ENCODE measurements around the gene GASK1A.
"Not testable (repeated sequence)": the region's sequence is repeated elsewhere in the genome, so short reads cannot be mapped to it uniquely, and the experiment has no call there.

Gene GASK1A

DNA sequence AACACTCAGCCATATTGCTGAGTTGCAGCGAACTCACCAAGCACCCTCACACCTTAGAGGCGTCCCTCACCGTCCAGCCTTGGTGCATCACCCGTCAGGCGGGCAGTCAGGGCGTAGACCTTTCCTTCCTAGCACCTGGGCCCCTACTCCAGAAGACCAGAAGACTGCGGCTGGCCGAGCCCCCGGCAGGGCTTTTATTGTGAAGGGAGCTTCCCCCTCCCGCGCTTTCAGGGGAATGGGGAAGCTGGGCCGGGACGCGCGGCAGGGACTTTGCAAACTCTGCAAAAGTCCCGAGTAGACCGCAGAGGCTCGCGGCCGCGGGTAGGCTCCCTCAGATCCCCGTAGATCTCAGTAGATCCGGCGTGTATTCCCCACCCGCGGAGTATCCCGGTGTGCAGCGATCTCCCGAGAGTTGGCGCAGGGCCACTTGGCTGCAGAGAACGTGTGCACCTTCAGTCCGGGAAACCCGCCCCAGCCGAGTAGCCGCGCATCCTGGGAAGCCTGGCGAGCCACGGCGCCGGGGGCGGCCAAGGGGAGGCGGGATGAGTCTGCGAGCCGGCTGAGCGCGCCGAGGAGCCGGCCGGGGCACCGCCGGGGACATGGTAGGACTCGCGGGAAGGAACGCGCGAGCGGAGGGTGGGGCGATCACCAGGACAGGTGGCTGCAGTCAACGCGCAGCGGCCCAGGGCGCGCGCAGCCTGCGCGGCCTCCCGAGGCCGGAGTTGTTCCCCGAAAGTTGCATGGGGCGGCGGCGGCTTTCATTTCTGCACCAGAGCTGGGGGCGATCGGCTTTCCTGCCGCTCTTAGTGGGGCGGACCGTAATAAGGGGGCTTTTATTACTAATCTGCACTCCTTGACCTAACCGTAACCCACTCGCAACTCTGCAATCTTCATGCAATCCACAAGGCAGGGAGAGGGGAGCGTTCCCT lies at the start of gene GASK1A:
TSS of gene GASK1A (plus strand) at position 268 of the 929 bp plus-strand sequence. CDS start at position 600, 332 bp downstream.
- peak; percentile 28 to 51 for DNase-seq

DNA sequence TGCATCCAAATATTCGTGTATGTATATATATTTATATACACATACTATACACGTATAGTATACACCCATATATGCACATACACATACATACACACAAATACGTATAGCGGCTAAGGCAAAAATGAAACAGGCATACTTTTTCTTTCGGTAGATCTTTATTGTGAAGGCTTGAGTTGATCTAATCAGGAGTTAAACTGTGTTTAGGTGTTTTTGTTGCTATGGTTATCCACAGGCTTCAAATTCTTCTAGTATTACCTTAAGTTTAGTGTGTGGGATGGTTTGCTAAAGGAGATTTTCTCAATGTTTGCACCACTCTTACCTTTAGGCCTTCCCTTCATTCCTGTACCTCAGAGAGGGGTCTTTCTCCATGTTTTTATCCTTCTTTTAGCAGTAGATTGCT lies 45.0 kb upstream of the GASK1A start:
- no peak for DNase-seq

DNA sequence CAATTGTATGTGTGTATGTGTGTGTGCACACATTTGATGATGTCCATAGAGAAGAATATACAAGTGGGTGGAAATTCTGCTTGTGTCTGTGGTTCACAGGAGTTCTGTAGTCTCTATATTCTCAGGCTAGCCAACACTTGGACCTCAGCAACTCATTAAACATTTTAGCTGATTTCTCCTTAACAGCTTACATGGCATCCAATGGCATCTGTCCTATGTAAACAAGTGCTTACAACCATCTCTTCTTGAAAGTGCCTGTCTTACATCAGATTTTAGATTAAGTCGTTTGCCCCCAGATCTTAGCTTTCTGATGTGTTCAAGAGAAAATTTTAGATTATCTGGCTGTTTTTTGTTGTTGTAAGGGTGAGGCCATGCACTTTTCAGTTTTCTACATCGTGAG lies 44.2 kb upstream of the GASK1A start:
- DNase-seq: no peak

DNA sequence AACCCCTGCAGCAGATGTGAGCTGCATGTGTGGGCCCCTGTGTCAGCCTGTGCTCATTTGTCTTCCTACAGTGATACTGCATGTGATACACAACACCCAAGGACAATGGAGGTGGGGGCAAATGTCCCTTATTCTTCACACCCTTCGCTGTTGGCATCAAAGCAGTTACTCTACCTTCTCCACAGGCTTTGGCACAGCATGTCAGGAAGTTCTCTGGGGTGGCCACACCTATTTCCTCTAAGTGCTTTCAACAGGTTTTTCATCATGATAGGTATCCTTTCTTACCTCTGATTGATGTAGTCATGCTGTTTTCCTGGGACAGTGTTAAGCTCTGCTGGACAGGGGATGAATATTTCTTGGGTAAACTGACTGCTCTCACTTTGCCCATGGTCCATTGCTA lies 43.6 kb upstream of the GASK1A start:
- DNase-seq: no peak

DNA sequence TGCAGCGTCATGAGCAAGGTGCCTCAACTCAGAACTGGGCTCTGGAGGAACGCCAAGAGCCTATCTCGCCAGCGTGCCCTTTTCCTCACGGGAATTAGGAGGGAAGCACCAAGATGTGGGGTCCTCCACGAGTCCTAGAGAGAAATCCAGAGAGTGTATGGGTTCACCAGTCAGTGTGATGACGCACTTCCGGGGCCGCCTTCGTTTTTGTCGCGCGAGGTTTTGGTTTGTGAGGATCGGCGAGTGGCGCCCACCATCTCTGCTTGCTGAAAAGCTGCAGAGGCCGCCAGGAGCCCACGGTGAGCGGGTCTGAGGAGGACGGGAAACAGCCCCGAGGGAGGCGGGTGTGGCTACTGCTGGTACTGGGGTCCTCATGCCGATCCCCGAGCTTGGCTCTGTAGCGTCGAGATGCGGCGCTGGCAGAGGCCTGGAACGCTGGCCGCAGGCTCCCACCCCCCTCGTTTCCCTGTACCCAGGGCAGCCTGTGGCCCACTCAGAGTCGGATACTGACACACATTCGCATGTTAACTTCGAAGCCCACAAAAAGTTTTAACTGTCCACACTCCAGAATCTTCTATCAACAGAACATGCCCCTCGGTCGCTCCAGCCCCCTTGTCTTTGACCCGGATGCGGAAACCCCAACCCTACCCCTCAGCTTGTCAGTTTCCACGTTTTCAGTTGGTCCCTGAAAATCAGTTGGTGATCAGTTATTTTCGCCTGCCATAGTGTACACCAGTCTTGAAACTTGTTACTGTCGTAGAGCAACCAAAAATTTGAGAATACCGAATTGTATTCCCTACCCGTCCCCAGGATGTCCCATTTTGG lies 42.7 kb upstream of the GASK1A start:
- DNase-seq: no peak

DNA sequence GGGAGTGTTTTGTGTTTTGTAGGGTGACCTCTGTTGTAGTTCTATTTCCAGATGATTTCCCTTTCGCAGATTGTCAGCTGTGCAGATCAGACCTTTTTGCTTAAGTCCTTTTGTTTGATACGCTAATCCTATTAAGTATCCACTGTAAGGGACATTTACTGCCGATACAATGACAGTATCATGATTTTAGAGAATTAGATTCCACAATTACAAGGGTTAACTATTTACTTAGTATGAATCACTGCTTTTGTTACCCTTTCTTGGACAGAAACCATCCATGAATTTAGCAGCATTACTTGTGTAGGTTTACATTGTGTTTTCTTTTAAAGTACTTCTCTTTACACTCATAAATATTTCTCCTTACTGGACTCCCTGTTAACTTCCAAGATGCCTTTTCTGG lies 41.8 kb upstream of the GASK1A start:
- no peak for DNase-seq

DNA sequence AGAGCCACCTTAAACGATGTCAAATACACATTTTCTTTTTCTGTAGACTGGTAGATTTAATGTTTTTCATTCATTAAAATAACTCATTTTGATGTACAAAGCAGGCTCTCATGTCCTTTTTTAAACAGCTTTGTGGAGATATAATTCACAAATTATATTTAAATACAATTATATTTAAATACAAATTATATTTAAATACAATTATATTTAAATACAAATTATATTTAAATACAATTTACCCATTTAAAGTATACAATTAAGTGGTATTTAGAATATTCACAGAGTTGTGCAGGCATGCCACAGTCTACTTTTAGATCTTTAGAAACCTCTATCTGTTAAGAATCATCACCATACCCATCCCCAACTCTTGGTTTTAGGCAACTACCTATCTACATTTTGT lies 36.4 kb upstream of the GASK1A start:
- no peak for DNase-seq

DNA sequence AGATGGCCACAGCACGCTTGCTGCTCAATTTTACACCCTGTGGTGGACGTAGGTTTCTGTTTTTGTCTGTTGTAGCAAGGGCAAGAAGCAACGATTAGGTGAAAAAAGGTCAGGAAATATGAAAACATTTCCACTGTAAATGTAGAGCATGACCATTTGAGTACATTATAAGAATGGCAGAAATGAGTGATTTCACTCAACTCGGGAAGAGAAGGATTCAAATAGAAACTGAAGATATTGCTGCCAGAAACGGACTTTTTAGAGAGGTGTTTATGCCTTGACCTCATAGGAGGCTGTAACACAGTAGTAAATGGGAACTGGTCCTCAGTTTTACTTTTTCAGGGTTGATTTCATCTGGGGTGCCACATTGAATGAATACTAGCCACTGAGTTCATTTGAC lies 33.1 kb upstream of the GASK1A start:
- no peak for DNase-seq

DNA sequence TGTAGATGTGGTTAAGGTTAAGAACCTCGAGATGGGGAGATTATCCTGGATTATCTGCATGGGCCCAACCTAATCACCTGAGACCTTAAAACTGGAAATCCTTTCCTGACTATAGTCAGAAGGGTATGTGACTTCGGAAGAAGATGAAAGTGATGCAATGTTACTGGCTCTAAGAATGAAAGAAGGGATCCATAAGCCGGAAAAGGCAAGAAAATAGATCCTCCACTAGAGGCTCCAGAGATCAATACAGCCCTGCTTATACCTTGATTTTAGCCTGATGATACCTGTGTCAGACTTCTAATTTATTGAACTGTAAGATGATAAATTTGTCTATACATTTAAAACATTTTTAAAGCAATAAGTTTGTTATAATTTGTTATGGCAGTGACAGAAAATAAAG lies 21.5 kb upstream of the GASK1A start:
- no peak for DNase-seq

DNA sequence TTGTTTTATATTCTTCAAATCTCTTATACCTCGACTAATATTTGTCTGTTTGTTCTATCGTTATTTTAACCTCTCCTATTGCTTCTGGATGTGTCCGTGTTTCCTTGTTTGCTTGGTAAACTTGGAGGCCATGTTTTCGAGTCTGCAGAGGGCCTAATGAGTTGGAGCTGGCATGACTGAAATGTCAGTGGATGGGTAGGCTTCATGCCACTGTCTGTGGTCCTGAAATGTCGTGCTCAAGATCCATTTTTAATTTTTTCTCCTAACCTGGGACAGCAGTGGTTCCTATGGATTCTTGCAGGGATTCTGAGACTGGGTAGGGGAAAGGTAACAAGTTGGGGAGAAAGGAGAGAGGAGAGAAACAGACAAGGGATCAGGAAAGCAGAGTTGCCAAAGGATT lies 18.8 kb upstream of the GASK1A start:
- DNase-seq: no peak

DNA sequence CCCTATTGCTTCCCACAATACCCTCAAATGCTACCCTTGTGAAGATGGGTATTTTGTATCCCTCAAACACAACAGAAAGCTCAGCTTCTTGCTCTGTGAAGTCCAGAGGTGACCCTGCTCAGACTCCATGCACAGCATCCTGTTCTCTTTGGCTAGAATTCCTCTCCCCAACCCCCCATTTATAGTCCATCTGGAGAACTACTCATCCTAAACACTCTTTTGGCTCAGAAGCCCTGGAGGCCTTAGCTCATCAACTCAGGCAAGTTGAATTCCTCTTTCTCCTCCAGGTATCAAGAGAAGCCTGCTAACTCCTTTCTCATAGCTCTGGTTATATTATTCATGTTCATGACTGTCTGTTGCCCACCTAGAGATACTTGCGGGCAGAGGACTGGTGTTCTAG lies 18.3 kb upstream of the GASK1A start:
- no peak for DNase-seq

DNA sequence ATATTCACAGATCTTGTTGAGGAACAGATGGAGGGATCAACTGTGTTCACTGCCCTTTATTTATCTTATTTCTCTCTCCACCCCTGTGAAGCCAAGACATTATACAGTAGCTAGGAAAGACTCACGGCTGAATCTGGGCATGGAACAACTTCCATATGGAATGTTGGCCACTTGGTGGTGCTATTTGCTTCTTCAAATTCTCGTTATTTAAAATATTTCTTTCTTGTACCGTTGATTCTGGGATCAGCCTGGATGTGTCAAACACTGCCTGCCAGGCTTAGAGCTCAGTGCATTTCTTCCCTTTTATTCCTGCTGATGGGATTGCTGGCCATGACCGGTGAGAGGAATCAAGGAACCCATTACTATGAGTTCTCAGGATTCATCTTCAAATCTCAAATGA lies 17.5 kb upstream of the GASK1A start:
- peak; percentile 11 to 26 for DNase-seq

DNA sequence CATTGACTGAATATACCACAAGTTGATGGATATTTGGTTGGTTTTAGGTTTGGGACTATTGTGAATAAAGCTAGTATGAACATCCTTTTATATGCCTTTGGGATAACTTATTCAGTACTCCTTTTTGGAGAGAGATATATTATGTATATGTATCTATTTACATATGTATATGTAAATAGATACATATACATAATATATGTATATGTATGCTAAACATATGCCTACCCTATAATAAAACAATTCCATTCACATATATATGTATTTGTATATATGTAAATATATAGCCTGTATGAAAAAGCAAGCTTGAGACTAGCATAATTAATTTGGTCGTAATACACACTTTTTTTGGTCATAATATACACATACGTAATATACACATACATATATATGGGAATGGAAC lies 15.8 kb upstream of the GASK1A start:
- no peak for DNase-seq

DNA sequence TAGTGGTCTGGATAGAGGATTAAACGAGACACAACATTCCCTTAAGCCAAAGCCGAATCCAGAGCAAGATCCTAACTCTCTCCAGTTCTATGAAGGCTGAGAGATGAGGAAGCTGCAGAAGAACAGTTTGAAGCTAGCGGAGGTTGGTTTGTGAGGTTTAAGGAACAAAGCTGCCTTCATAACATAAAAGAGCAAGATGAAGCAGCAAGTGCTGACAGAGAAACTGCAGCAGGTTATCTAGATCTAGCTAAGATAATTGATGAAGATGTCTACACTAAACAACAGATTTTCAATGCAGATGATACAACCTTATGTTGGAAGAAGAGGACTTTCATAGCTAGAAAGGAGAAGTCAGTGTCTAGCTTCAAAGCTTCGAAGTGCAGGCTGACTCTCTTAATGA lies 14.8 kb upstream of the GASK1A start:
- no peak for DNase-seq

DNA sequence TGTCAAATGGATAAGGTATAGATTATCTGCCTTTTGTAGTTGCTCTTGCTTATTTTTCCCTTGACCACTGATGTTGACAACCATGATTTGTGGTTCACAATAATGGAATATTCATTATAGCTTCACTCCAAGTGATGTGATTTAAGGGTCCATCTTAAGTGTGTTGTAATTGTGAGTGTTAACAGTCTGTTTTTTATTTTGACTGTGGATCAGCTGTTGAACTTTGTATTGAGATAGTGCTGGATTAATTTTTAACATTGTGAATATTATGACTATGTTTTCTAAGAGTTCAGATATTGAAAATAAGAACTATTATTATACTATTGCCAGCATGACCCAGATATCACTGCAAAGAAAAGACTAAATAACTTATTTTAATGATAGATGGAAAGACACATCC lies 8.6 kb upstream of the GASK1A start:
- no peak for DNase-seq

DNA sequence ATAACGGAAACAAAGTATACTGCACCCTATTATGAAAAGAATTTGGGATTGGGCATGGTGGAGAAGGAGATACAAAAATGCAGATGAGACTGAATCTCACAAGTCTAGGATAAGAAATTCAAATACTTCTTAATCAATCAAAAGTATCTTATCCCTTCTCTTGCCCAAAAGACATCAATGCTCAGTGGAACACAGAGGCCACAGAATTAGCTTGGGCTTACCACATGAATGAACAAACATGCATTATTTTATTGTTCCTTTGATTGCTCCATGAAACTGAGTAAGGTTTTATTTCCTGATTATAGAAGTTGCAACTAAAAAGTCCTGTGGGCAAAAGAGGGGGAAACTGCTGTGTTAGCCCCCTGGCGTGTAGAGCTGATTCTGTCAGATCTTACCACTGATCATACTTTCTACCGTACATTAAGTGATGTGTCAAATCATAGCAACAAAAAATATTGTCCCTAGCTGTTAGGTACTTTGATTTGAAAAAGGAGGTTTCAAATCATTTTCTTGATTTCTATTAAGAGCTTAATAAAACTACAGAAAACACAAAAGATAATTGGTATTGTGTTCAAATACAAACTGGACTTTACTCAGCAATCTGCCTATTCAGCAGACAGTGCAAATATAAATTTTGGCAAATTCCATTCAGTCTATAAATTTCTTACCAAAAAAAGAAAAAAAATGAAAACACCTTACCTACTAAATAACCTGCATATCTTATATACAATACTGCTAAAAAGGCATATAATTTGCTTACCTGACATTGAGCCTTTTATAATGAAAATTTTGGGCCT lies 7.9 kb upstream of the GASK1A start:
- DNase-seq: no peak

DNA sequence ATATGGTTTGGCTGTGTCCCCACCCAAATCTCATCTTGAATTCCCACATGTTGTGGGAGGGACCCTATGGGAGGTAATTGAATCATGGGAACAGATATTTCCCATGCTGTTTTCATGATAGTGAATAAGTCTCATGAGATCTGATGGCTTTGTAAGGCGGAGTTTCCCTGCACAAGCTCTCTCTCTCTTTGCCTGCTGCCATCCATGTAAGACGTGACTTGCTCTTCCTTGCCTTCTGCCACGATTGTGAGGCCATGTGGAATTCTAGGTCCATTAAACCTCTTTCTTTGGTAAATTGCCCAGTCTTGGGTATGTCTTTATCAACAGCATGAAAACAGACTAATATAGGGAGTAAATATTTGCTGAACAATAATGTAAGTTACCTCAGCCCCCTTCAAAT lies 4.2 kb upstream of the GASK1A start:
- DNase-seq: not testable (repeated sequence)

DNA sequence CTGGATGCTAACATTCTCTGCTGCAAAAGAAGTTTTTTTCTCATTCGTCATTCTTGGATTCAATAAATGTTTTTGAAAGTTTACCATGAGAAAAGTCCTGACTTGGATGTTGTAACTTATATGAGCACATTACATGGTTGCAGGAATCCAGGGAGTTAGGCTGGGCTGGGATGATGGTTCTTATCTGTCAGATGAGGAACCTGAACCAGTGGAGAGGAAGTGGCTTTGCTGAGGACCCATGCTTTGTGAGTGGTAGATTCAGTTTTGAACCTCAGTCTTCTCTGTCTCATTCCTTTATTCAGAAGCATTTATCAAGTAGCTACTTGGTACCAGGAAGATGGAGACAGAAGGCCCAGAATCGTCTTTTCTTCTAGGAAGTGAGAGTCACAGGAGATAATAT lies 3.7 kb upstream of the GASK1A start:
- DNase-seq: no peak

DNA sequence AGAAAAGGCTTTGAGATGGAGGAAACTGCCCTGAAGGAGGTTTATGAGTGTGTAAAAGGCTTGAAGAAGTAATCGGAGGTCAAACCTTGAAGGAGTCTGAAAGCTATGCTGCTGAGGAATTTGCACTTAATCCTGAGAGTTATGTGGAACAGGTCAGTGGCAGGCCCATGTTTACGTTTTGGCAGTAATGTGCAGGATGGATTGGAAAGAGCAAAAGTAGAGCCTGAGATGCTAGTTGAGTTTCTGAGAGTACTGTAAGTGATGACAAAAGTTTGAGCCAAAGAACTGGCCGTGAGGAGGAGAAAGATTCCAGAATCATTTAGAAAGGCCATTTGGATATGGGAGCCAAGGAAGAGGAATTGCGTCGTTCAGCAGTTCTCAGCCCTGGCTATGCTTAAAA lies 3.2 kb upstream of the GASK1A start:
- DNase-seq: no peak

DNA sequence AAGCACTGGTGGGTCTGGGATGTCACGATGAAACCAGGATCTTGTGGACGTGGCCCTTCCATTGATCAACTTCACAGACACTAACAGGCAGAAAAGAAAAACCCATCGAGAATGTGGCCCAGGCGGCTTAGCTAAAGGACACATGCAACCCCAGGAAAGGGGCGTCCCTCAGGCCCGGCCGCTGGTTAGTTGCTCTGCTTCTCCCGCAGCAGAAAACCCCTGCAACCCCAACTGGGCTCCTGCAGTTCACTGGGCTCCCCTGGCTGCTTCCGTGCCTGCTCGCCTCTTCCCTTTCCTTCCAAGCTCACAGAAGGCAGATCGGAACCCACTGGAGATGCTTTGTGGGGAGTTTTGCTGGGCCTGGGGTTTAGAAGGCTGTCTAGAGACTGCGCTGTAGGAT lies 1.1 kb downstream of the GASK1A start:
- no peak for DNase-seq

DNA sequence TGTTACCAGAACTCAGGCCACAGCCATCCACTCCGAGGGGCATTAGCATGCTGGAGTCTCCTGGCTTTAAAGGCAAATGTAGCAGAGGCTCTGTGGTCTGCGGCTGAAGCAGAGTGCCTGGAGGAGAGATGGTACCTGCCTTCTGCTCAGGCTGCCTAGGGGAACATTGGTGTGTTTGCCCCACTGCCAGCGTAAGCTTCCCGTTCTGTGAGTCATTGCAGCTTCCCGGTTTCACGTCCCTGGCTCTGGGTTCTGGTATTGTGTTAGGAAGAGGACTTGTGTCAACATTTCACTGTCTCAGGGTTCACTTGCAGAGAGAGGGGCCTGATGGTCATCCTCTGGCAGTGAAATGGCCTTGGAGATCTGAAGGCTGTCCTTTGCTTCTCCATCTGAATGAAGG lies 1.8 kb downstream of the GASK1A start:
- DNase-seq: no peak

DNA sequence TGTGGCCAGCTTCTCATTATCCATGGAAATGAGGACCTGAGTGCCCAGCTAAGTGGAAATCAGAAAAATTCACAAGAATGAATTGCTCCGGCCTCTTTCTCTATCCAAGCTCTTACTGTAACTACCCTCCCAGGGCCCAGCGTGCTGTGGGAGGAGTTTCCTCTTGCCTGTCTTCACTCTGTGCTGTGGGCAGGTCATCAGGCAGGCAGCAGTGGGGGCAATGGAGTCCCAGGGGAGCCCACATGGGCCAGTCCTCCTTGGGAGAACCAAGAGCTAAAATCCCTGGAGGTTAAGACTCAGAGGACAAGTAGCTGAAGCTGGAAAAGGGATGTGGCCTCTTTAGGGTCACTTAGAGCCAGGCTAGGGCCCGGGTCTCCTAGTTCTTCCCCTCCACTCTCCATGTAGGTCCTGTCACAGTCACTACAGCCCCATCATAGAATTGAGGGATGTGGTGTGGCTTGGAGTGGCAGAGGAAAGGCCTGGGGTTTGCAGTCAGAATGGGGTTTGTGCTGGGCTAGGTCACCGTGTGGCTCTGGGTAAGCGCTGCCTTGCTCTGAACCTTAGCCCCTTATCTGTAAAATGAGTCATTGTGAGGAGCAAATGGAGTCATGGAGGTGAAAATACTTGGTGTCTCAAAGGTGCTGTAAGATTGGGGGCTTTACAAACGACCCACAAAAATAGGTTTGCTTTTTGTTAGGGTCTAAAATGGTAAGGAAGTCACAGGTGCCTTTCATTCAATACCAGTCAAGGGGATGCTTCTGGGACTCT lies 3.7 kb downstream of the GASK1A start:
- DNase-seq: no peak

DNA sequence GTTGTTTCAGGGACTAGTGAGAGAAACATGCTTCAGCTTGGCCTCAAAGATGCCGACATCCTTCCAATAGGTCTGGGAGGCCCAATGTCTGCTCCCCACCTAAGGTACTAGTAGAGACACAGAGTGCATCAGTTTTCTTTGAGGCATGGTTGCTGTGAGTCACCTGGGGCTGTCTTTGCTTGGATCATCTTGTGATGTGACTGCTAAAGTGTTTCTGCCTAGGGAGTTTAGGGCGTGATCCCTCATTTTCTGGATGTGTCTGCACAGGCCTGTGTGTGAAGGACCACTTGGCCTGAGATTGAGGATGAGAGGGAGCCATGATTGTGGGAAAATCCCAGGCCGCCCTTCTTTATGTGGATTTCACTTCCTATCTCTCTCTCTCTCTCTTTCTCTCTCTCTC lies 4.8 kb downstream of the GASK1A start:
- DNase-seq: no peak
